GM13976 (cell line): Measurements from ENCODE around the gene ANK3.

Experiments used
- DNase-seq: peaks from one replicate; pipeline ENCODE4 v3.0.0; 2012; ENCODE audit warnings: low spot score
- in situ Hi-C: fragments of 300-500 bp; cut with MboI; formaldehyde crosslinking; loops from one replicate; pipeline ENCODE4 v1.12.0; 2022; ENCODE audit warnings: low sequenced_read_pairs, mixed read lengths, inconsistent platforms; ENCODE audit not compliant: unreplicated experiment
- TF ChIP-seq, protein P1 (sequence below): IDR thresholded peaks from 2 replicates; pipeline ENCODE4 v1.5.1; 2012; ENCODE audit warnings: borderline replicate concordance, mild to moderate bottlenecking; ENCODE audit not compliant: insufficient read depth; ENCODE audit errors: extremely low read depth, missing control alignments, control extremely low read depth

The ANK3 gene

DNA sequence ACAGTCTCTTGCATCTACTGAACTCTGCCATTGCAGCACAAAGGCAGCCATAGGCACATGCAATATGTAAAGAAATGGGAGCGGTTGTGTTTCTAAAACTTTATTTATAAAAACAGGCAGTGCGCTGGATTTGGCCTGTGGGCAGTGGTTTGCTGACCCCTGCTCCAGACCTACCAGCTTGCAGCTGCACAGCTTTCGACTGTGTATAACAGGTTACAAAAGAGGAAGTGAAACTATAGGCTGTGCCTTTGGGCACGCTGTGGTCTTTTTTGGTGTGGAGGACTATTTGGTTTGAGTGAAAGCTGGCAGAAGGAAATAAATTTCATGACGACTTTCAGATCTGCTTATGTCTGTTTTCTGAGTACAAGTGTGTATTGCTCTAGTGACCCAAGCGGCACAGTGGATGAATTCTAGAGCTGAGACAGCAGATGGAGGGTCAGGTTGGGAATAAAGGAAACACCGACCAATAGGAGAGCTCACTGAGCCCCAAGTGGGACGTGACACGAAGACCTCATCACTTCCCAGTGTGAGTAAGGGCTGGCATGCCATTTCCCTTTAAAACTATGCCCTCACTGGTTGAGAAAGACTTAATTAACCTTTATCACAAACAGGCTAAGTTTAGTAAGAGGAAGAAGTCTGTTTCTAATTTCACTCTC, 152.7 kb downstream of the ANK3 start:
- in situ Hi-C loops, result loop anchor here (10.0 kb wide), 1 partner anchor 198 kb away; no protein-coding TSS in a partner anchor
- DNase-seq, result peak; percentile 43
- TF ChIP-seq, protein P1, sequence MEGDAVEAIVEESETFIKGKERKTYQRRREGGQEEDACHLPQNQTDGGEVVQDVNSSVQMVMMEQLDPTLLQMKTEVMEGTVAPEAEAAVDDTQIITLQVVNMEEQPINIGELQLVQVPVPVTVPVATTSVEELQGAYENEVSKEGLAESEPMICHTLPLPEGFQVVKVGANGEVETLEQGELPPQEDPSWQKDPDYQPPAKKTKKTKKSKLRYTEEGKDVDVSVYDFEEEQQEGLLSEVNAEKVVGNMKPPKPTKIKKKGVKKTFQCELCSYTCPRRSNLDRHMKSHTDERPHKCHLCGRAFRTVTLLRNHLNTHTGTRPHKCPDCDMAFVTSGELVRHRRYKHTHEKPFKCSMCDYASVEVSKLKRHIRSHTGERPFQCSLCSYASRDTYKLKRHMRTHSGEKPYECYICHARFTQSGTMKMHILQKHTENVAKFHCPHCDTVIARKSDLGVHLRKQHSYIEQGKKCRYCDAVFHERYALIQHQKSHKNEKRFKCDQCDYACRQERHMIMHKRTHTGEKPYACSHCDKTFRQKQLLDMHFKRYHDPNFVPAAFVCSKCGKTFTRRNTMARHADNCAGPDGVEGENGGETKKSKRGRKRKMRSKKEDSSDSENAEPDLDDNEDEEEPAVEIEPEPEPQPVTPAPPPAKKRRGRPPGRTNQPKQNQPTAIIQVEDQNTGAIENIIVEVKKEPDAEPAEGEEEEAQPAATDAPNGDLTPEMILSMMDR, result no peak

DNA sequence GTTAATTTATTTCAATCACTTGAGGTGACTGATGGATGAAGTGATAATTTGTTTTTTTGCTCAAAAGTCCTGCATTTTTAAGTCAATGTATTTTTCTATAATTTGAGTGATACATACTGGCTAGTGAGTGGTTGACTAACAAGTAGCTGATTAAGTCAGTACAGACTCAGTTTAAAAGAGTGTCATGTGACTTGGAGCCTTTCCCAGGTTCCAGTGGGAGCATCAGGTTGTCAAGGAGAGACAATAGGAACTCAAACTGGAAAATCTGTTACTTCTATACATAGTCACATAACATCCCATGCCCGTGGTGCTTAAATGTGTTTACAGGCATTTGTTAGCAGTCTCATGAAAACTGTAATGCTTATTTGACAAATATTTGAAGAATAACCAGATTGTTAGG, 154.7 kb downstream of the ANK3 start:
- TF ChIP-seq, protein P1, result no peak
- in situ Hi-C loops, result loop anchor here (10.0 kb wide), 1 partner anchor 200 kb away; no protein-coding TSS in a partner anchor
- DNase-seq, result no peak

DNA sequence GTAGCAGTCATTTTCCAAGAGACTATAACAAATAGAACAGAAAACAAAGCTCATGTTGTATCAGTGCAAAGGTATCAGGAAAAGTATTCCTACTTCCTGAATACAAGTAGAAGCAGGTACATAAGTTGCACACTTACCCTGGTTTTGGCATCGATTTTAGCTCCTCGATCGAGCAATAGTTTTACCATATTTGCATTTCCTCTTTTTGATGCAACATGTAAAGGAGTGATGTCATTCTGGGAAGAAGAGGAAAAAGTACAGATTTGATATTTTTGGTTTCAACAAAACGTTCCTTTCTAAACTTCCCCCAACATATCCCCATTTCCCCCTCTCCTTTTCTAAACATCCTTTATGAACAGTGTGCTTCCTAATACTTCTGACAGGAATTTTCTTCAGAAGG, 155.1 kb downstream of the ANK3 start:
- no peak for DNase-seq
- TF ChIP-seq, protein P1, result no peak
- in situ Hi-C loops, result loop anchor here (10.0 kb wide), 1 partner anchor 200 kb away; no protein-coding TSS in a partner anchor

DNA sequence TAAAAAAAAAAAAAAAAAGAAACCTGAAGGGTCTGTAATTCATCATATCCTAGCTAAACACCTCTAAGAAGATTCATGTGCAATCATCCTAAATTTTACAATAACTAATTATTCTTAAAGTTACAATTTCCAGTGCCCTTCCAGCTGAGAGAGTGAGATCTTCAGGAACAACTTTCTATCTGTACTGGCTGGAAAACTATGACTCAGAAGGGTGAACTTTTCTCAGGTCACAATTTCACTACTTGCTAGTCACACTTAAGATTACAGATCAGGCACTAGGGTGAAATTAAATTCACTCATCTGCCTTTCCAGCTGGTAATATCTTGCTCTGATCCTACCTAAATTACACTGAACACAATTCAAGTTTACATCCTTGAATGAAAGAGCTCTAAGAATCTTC, 158.8 kb downstream of the ANK3 start:
- DNase-seq, result no peak
- TF ChIP-seq, protein P1, result no peak
- in situ Hi-C loops, result loop anchor here (10.0 kb wide), 1 partner anchor 204 kb away; no protein-coding TSS in a partner anchor

DNA sequence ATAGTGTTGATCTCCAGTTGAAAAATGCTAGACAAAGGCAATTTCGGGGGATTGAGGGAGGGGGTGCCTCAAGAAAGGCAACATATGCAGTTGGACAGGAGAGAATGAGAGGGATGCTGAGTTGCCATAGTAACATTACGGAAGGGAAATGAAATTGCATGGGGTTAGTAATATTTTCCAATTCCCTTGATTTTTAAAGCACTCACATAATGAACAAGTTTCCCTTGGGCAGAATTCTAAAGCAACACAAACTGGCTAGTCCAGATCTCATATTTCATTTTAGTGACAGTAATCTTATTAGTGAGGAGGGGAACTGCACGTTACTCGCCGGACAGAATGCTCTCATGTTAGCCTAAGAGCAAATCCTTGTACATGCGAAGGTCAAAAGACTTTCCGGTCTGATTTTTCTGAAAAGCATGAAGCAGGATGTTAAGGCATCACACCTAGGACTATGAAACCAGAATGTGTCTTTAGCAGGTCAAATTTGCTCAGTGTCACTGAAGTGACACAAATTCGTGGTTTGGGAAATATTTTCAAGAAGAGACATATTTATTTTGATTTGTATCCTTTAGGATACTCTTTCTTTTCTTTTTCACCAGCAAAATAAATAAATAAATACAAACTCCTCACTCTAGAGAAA, 165.5 kb downstream of the ANK3 start:
- TF ChIP-seq, protein P1, result no peak
- in situ Hi-C loops, result loop anchor here (25.0 kb wide), 1 partner anchor 587 kb away; no protein-coding TSS in a partner anchor
- no peak for DNase-seq

DNA sequence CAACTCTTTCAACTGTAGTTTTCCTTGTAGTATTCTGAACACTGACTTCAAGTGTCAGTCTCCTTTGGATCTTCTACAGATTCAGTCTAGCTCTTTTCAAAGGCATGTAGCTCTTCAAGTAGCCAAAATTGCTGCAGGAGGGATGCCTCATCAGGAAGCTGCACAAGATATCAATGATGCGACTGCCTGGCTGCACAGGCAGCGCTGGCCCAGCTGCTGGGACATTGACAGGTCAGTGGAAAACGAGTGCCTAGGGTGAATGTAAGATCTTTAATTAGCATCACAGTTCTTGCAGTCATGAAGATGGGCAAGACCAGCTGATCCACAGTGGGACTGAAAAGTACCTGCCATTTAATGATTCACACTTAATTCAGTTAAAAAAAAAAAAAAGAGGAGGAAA, 167.6 kb downstream of the ANK3 start:
- no peak for DNase-seq
- in situ Hi-C loops, result loop anchor here (25.0 kb wide), 1 partner anchor 585 kb away; no protein-coding TSS in a partner anchor

More for the DNA sequence above, 167.6 kb downstream of the ANK3 start:
- TF ChIP-seq, protein P1, result no peak
